Mucosa of descending colon (tissue), 3 donors: ENCODE measurements around the gene MAGI1. TPM values are rescaled to one million over a fixed set of nuclear protein-coding genes. Genes with fewer than 3 reads are reported as not detected.

ENCODE experiments used
- ATAC-seq: fragments of 200-7000 bp; cut with Tn5 transposase; one replicate; pipeline ENCODE4 v1.9.1; 2020; ENCODE audit warnings: mild to moderate bottlenecking, moderate library complexity
- DNase-seq, 3 donors: peaks; one replicate each; pipeline ENCODE4 v3.0.0-alpha.2; 2020
- H3K36me3 ChIP-seq: fragments of 200-600 bp; one replicate; pipeline ENCODE4 v1.8.0; 2021; ENCODE audit warnings: low read depth, mild to moderate bottlenecking
- H3K4me1 ChIP-seq: fragments of 200-600 bp; one replicate; pipeline ENCODE4 v1.8.0; 2021; ENCODE audit warnings: low read depth, mild to moderate bottlenecking
- H3K4me3 ChIP-seq: fragments of 200-600 bp; one replicate; pipeline ENCODE4 v1.8.0; 2021; ENCODE audit warnings: mild to moderate bottlenecking
- H3K9me3 ChIP-seq: fragments of 200-600 bp; one replicate; pipeline ENCODE4 v1.8.0; 2021; ENCODE audit warnings: mild to moderate bottlenecking
- CTCF ChIP-seq: fragments of 200-600 bp; IDR thresholded peaks from one replicate; pipeline ENCODE4 v1.8.0; 2022; ENCODE audit warnings: antibody characterized with exemption, mild to moderate bottlenecking
- intact Hi-C, 2 donors: fragments of 100-400 bp; cut with DNase I in 1 of 2; cut with micrococcal nuclease in 1 of 2; formaldehyde crosslinking; loops; one replicate each; pipeline versions ENCODE4 v1.11.0 to v1.11.1; 2022; cut with DNase I, micrococcal nuclease
- total RNA-seq, 3 donors: library from RNA; stranded (reverse); fragmentation: NEBNext Ultra II Directional in 2 of 3; extraction: Animal tissue kit (Norgen Biotek cat#: 25700) in 2 of 3; gene quantifications; one replicate each; pipeline versions ENCODE4 v1.2.1 to v1.2.4, GENCODE V29; 2021 to 2023
- donor health status: DM: no; HTN: no; CAD: no; lungs with moderate emphysema.
- donor health status: DM: no; HTN: no; CAD: no.
- donor health status: DM: no; HTN: yes; CAD: no.

The MAGI1 gene
- total RNA-seq, 3 donors from 2014 or later, result 41.9 to 59.6 (median 45.6) TPM

GRCh38 chr3:65905771-65906170 lies 132.9 kb downstream of the MAGI1 start:
- ATAC-seq (no peak), DNase-seq (no peak)
- no peak overlapping the region for H3K4me3 ChIP-seq
- no peaks in the 10 kb centered on the region for H3K9me3 ChIP-seq
- H3K4me1 ChIP-seq, result peaks cover 4% of the 10 kb centered on the region
- TF ChIP-seq CTCF, result no peak
- intact Hi-C loops, result no loop called here
- H3K36me3 ChIP-seq, result no peaks in the 10 kb centered on the region

DNA sequence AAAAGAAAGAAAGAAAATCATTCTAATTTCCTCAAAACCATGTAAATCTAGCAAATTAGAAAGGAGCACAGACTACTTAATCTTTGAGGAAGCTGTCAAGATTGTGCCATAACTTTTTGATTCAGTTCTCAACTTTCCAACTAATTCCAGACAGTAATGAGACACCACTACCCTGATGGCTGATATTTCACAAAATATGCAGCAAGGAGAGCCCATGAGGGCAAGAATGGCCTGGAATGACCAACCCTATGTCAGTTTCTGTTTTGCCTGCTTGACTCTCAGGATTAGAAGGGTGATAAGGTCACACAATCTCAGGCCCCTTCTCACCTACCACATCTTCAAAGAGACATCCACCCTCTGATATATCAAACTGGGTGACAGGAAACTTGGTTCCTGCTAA lies 134.7 kb downstream of the MAGI1 start:
- no peaks in the 10 kb centered on the region for H3K36me3 ChIP-seq
- intact Hi-C loops, result no loop called here
- H3K4me1 ChIP-seq, result peaks cover 4% of the 10 kb centered on the region
- TF ChIP-seq CTCF, result no peak
- H3K4me3 ChIP-seq, result no peak overlapping the region
- no peaks in the 10 kb centered on the region for H3K9me3 ChIP-seq
- DNase-seq, result no peak
- no peak for ATAC-seq

- DNase-seq (peak; percentile 62 to 71 (median 71)), ATAC-seq (peak; percentile 97)
- Histone ChIP-seq H3K36me3 (no peaks in the 10 kb centered on the region), H3K4me3 (no peak overlapping the region), H3K4me1 (peaks cover 4% of the 10 kb centered on the region), H3K9me3 (no peaks in the 10 kb centered on the region)
- no peak for TF ChIP-seq CTCF
- intact Hi-C loops, result no loop called here
Measured at GRCh38 chr3:65902304-65902793, 136.4 kb downstream of the MAGI1 start.

GRCh38 chr3:65901226-65901625 lies 137.5 kb downstream of the MAGI1 start:
- peaks cover 4% of the 10 kb centered on the region for H3K4me1 ChIP-seq
- no peak for ATAC-seq
- H3K9me3 ChIP-seq, result no peaks in the 10 kb centered on the region
- DNase-seq, result no peak
- no peaks in the 10 kb centered on the region for H3K36me3 ChIP-seq
- intact Hi-C loops, result no loop called here
- no peak overlapping the region for H3K4me3 ChIP-seq
- TF ChIP-seq CTCF, result no peak

DNA sequence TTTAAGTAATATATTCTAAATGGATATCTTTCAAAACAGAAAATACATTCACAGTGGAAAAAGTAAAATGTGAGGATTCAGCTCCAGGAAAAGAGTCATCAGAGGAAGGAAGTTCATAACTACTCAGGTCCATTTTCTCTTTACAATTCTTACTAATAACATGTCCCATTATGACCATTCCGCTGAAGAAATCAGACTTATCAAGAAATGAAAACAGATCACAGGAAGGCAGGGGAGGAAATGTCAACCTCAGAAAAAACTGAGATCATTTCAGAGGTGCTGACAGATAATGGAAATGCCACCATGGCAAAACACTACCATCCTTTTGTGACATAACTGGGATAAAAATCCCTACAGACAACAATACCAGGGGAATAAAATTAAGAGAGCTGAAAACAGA lies 139.5 kb downstream of the MAGI1 start:
- no peak for TF ChIP-seq CTCF
- Histone ChIP-seq H3K9me3 (no peaks in the 10 kb centered on the region), H3K4me1 (peaks cover 4% of the 10 kb centered on the region), H3K4me3 (no peak overlapping the region), H3K36me3 (no peaks in the 10 kb centered on the region)
- no peak for DNase-seq
- ATAC-seq, result no peak
- intact Hi-C loops, result no loop called here

GRCh38 chr3:65897766-65898165 lies 141.0 kb downstream of the MAGI1 start:
- no peak for TF ChIP-seq CTCF
- no peak for DNase-seq
- Histone ChIP-seq H3K36me3 (no peaks in the 10 kb centered on the region), H3K9me3 (no peaks in the 10 kb centered on the region), H3K4me3 (no peak overlapping the region), H3K4me1 (peaks cover 4% of the 10 kb centered on the region)
- intact Hi-C loops, result no loop called here
- no peak for ATAC-seq
